GM21717 (cell line): ENCODE measurements around the gene CACNA1A.
"Not testable (repeated sequence)": the region's sequence is repeated elsewhere in the genome, so short reads cannot be mapped to it uniquely, and the experiment has no call there.

Source experiments
- ATAC-seq: cut with Tn5 transposase; IDR thresholded peaks from one replicate; pipeline ENCODE4 v1.9.1; 2021; ENCODE audit warnings: mild to moderate bottlenecking, moderate library complexity; ENCODE audit not compliant: unreplicated experiment

The CACNA1A gene

GRCh38 chr19:13282486-13283065 lies 223.7 kb downstream of the CACNA1A start:
- ATAC-seq = no peak

GRCh38 chr19:13281567-13282291 lies 224.6 kb downstream of the CACNA1A start:
- no peak for ATAC-seq

GRCh38 chr19:13277104-13277809 lies 229.0 kb downstream of the CACNA1A start:
- ATAC-seq = no peak

GRCh38 chr19:13275016-13275722 lies 231.1 kb downstream of the CACNA1A start:
- ATAC-seq = no peak

- ATAC-seq = no peak
Observed at GRCh38 chr19:13270514-13271105, 235.7 kb downstream of the CACNA1A start.

GRCh38 chr19:13269348-13269747 lies 236.9 kb downstream of the CACNA1A start:
- no peak for ATAC-seq

- no peak for ATAC-seq
Observed at GRCh38 chr19:13267889-13268288, 238.4 kb downstream of the CACNA1A start.

GRCh38 chr19:13267131-13267530 lies 239.1 kb downstream of the CACNA1A start:
- ATAC-seq = no peak

GRCh38 chr19:13262450-13262849 lies 243.8 kb downstream of the CACNA1A start:
- ATAC-seq = no peak

- peak; percentile 42 for ATAC-seq
Observed at GRCh38 chr19:13260883-13261653, 245.2 kb downstream of the CACNA1A start.

GRCh38 chr19:13256918-13257317 lies 249.4 kb downstream of the CACNA1A start:
- ATAC-seq = no peak

- not testable (repeated sequence) for ATAC-seq
Observed at GRCh38 chr19:13256398-13256797, 249.9 kb downstream of the CACNA1A start.

- ATAC-seq = no peak
Observed at GRCh38 chr19:13255719-13256059, 250.6 kb downstream of the CACNA1A start.

- ATAC-seq = no peak
Observed at GRCh38 chr19:13255041-13255718, 251.1 kb downstream of the CACNA1A start.

- ATAC-seq = no peak
Observed at GRCh38 chr19:13252569-13253335, 253.5 kb downstream of the CACNA1A start.

- ATAC-seq = no peak
Observed at GRCh38 chr19:13244920-13245319, 261.4 kb downstream of the CACNA1A start.

GRCh38 chr19:13241231-13242104 lies 264.8 kb downstream of the CACNA1A start:
- ATAC-seq = no peak
